HEK293 (cell line): ENCODE results near the gene CDH22.

Experiments used
- CTCF ChIA-PET: fragments of 350-600 bp; formaldehyde crosslinking; extraction: SDS; loops from one replicate; lab custom pipeline; 2021; ENCODE audit warnings: antibody characterized with exemption; lab: Yijun Ruan, JAX
- POLR2A ChIA-PET: fragments of 300-600 bp; formaldehyde crosslinking; extraction: SDS; loops from one replicate; lab custom pipeline; 2020; ENCODE audit warnings: antibody characterized with exemption, inconsistent platforms; lab: Yijun Ruan, JAX
- H3K27ac ChIP-seq: fragments of 200-500 bp; sonication (Bioruptor generic); 2 replicates; pipeline ENCODE4 v1.5.1; 2014; ENCODE audit warnings: low read depth, low read length, control low read depth, inconsistent platforms; ENCODE audit errors: extremely low read depth
- H3K36me3 ChIP-seq, 2 experiments: fragments of 200-500 bp in 1 of 2; sonication (Bioruptor generic) in 1 of 2; 1 replicate in 1 of 2; 2 replicates in 1 of 2; pipeline ENCODE4 v1.5.1; 2014 to 2017; ENCODE audit warnings: inconsistent platforms in 2 of 2, low read length in 2 of 2; ENCODE audit not compliant: control insufficient read depth in 2 of 2, insufficient read depth in 1 of 2
- H3K4me1 ChIP-seq: fragments of 200-500 bp; sonication (Bioruptor generic); 2 replicates; pipeline ENCODE4 v1.5.1; 2014; ENCODE audit warnings: mild to moderate bottlenecking, low read length, inconsistent platforms; ENCODE audit not compliant: control insufficient read depth, insufficient read depth
- H3K4me3 ChIP-seq: 2 replicates; pipeline ENCODE4 v1.5.1; 2011; ENCODE audit warnings: low read depth, mild to moderate bottlenecking, control low read depth, low read length, moderate library complexity
- H3K9me3 ChIP-seq: fragments of 200-500 bp; sonication (Bioruptor generic); 2 replicates; pipeline ENCODE4 v1.5.1; 2014; ENCODE audit warnings: low read depth, low read length, inconsistent platforms; ENCODE audit not compliant: control insufficient read depth, insufficient read depth
- BCL11B ChIP-seq: fragments of 450-650 bp; formaldehyde crosslinking; IDR thresholded peaks from 2 replicates; pipeline ENCODE4 v1.5.1; 2016; ENCODE audit warnings: low read depth, missing biosample characterization, missing genetic modification characterization
- EGR2 ChIP-seq: fragments of 450-650 bp; formaldehyde crosslinking; IDR thresholded peaks from 2 replicates; pipeline ENCODE4 v1.5.1; 2016; ENCODE audit warnings: low read depth, missing biosample characterization, missing genetic modification characterization
- GLIS2 ChIP-seq: fragments of 450-650 bp; formaldehyde crosslinking; IDR thresholded peaks from 2 replicates; pipeline ENCODE4 v1.5.1; 2016; ENCODE audit warnings: missing biosample characterization, missing genetic modification characterization
- HOXC10 ChIP-seq: sonication (generic); formaldehyde crosslinking; IDR thresholded peaks from 2 replicates; pipeline ENCODE4 v1.8.1; 2023; ENCODE audit warnings: mild to moderate bottlenecking, missing genetic modification reagents
- IKZF3 ChIP-seq: fragments of 450-650 bp; IDR thresholded peaks from 2 replicates; pipeline ENCODE4 v1.5.0; 2018; ENCODE audit warnings: missing biosample characterization, mild to moderate bottlenecking, missing genetic modification characterization, moderate library complexity
- KLF10 ChIP-seq: fragments of 450-650 bp; IDR thresholded peaks from 2 replicates; pipeline ENCODE4 v1.5.1; 2018; ENCODE audit warnings: missing biosample characterization, mild to moderate bottlenecking, missing genetic modification characterization
- KLF7 ChIP-seq: fragments of 450-650 bp; formaldehyde crosslinking; IDR thresholded peaks from 2 replicates; pipeline ENCODE4 v1.5.1; 2016; ENCODE audit warnings: missing biosample characterization, missing genetic modification characterization, borderline replicate concordance
- SCRT2 ChIP-seq: fragments of 450-650 bp; formaldehyde crosslinking; IDR thresholded peaks from 2 replicates; pipeline ENCODE4 v1.5.1; 2016; ENCODE audit warnings: missing biosample characterization, missing genetic modification characterization
- YY2 ChIP-seq: fragments of 450-650 bp; formaldehyde crosslinking; IDR thresholded peaks from 2 replicates; pipeline ENCODE4 v1.5.1; 2016; ENCODE audit warnings: missing biosample characterization, missing genetic modification characterization
- ZBTB48 ChIP-seq: fragments of 450-650 bp; formaldehyde crosslinking; IDR thresholded peaks from 2 replicates; pipeline ENCODE4 v1.5.1; 2016; ENCODE audit warnings: missing biosample characterization, missing genetic modification characterization
- ZNF175 ChIP-seq: fragments of 450-650 bp; formaldehyde crosslinking; IDR thresholded peaks from 2 replicates; pipeline ENCODE4 v1.5.1; 2016; ENCODE audit warnings: missing biosample characterization, missing genetic modification characterization
- ZNF214 ChIP-seq: fragments of 450-650 bp; formaldehyde crosslinking; IDR thresholded peaks from 2 replicates; pipeline ENCODE4 v1.5.1; 2017; ENCODE audit warnings: missing biosample characterization, mild to moderate bottlenecking, missing genetic modification characterization, borderline replicate concordance
- ZNF23 ChIP-seq: fragments of 450-650 bp; formaldehyde crosslinking; IDR thresholded peaks from 2 replicates; pipeline ENCODE4 v1.5.1; 2016; ENCODE audit warnings: missing biosample characterization, missing genetic modification characterization, borderline replicate concordance
- ZNF366 ChIP-seq: fragments of 450-650 bp; formaldehyde crosslinking; conservative IDR thresholded peaks from 2 replicates; pipeline ENCODE4 v1.5.1; 2016; ENCODE audit warnings: missing biosample characterization, missing genetic modification characterization
- ZNF416 ChIP-seq: fragments of 450-650 bp; formaldehyde crosslinking; IDR thresholded peaks from 2 replicates; pipeline ENCODE4 v1.5.1; 2016; ENCODE audit warnings: missing biosample characterization, missing genetic modification characterization
- ZNF423 ChIP-seq: fragments of 450-650 bp; formaldehyde crosslinking; IDR thresholded peaks from 2 replicates; pipeline ENCODE4 v1.5.1; 2016; ENCODE audit warnings: missing biosample characterization, missing genetic modification characterization
- ZNF521 ChIP-seq: fragments of 450-650 bp; formaldehyde crosslinking; IDR thresholded peaks from 2 replicates; pipeline ENCODE4 v1.5.1; 2017; ENCODE audit warnings: missing biosample characterization, mild to moderate bottlenecking, missing genetic modification characterization
- ZNF548 ChIP-seq: fragments of 450-650 bp; formaldehyde crosslinking; IDR thresholded peaks from 2 replicates; pipeline ENCODE4 v1.5.1; 2016; ENCODE audit warnings: missing biosample characterization, missing genetic modification characterization
- ZNF558 ChIP-seq: fragments of 450-650 bp; formaldehyde crosslinking; IDR thresholded peaks from 2 replicates; pipeline ENCODE4 v1.5.1; 2016; ENCODE audit warnings: missing biosample characterization, missing genetic modification characterization
- ZNF747 ChIP-seq: fragments of 450-650 bp; formaldehyde crosslinking; IDR thresholded peaks from 2 replicates; pipeline ENCODE4 v1.5.1; 2016; ENCODE audit warnings: missing biosample characterization, missing genetic modification characterization
- TF ChIP-seq, protein P1 (sequence below): IDR thresholded peaks from 2 replicates; pipeline ENCODE4 v1.6.1; 2011; ENCODE audit warnings: mild to moderate bottlenecking, low read depth, low read length, borderline replicate concordance
- TF ChIP-seq, protein P2 (sequence below): fragments of 450-650 bp; formaldehyde crosslinking; IDR thresholded peaks from 2 replicates; pipeline ENCODE4 v1.5.1; 2016; ENCODE audit warnings: missing biosample characterization, missing genetic modification characterization
- TF ChIP-seq, protein P3 (sequence below): fragments of 450-650 bp; formaldehyde crosslinking; IDR thresholded peaks from 2 replicates; pipeline ENCODE4 v1.5.1; 2017; ENCODE audit warnings: missing biosample characterization, mild to moderate bottlenecking, missing genetic modification characterization, moderate library complexity
- TF ChIP-seq, protein P4 (sequence below): fragments of 450-650 bp; formaldehyde crosslinking; optimal IDR thresholded peaks from 2 replicates; pipeline ENCODE3; 2016; ENCODE audit warnings: missing biosample characterization, mild to moderate bottlenecking, missing genetic modification characterization
- TF ChIP-seq, protein P5 (sequence below): fragments of 450-650 bp; IDR thresholded peaks from 2 replicates; pipeline ENCODE4 v1.5.1; 2018; ENCODE audit warnings: missing biosample characterization, mild to moderate bottlenecking, missing genetic modification characterization
- TF ChIP-seq, protein P6 (sequence below): sonication (generic); formaldehyde crosslinking; IDR thresholded peaks from 2 replicates; pipeline ENCODE4 v1.8.1; 2022; ENCODE audit warnings: mild to moderate bottlenecking, moderate library complexity, missing genetic modification reagents

Gene CDH22

DNA sequence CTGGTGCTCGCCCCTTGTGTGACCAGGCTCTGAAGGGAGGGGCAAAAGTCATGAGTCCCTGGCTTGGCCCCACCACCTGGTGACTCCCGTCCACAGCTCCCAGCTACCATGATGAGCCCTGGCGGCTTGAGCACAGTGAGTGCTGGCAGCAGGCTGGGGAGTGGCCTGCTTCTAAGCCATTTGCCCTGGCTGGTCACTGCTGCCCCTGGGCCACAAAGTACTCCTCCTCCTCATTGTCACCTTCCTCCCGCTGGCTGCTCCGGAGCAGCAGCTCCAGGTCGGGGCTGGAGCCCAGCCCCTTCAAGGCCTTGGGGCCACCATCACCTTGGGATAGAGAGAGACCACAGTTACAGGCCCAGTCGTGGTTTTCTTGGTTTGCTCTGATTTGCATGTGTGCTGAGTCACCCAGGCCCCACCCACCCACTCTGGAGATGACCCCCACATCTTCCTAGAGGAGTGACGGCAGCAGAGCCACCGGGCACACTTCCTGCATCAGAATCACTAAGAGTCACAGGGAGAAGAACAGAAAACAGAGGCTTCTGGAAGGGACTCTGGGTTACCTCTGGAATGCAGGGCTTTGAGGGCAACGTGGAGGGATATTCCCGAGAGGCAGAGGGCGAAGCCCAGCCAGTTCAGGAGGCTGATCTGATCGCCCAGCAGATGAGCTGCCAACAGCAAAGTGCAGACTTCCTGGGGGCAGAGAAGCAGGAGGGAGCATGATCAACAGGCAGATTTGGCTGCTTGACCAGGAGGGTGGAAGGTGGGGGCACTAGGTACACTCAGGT is 42.1 kb upstream of the CDH22 start:
- H3K4me1 ChIP-seq, result no peaks in the 10 kb centered on the region
- TF ChIP-seq GLIS2 (no peak), SCRT2 (peak; percentile 72; the same call in 1 of the 2 replicates), ZNF521 (tag by site-specific recombination) (no peak), HOXC10 (CRISPR knock-in tag) (no peak), ZNF558 (no peak), ZNF548 (tag by site-specific recombination) (no peak), ZNF214 (tag by site-specific recombination) (no peak), KLF7 (no peak)
- TF ChIP-seq, protein P1, sequence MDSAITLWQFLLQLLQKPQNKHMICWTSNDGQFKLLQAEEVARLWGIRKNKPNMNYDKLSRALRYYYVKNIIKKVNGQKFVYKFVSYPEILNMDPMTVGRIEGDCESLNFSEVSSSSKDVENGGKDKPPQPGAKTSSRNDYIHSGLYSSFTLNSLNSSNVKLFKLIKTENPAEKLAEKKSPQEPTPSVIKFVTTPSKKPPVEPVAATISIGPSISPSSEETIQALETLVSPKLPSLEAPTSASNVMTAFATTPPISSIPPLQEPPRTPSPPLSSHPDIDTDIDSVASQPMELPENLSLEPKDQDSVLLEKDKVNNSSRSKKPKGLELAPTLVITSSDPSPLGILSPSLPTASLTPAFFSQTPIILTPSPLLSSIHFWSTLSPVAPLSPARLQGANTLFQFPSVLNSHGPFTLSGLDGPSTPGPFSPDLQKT, result no peak
- TF ChIP-seq, protein P2, sequence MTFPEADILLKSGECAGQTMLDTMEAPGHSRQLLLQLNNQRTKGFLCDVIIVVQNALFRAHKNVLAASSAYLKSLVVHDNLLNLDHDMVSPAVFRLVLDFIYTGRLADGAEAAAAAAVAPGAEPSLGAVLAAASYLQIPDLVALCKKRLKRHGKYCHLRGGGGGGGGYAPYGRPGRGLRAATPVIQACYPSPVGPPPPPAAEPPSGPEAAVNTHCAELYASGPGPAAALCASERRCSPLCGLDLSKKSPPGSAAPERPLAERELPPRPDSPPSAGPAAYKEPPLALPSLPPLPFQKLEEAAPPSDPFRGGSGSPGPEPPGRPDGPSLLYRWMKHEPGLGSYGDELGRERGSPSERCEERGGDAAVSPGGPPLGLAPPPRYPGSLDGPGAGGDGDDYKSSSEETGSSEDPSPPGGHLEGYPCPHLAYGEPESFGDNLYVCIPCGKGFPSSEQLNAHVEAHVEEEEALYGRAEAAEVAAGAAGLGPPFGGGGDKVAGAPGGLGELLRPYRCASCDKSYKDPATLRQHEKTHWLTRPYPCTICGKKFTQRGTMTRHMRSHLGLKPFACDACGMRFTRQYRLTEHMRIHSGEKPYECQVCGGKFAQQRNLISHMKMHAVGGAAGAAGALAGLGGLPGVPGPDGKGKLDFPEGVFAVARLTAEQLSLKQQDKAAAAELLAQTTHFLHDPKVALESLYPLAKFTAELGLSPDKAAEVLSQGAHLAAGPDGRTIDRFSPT, result no peak
- TF ChIP-seq, protein P3, sequence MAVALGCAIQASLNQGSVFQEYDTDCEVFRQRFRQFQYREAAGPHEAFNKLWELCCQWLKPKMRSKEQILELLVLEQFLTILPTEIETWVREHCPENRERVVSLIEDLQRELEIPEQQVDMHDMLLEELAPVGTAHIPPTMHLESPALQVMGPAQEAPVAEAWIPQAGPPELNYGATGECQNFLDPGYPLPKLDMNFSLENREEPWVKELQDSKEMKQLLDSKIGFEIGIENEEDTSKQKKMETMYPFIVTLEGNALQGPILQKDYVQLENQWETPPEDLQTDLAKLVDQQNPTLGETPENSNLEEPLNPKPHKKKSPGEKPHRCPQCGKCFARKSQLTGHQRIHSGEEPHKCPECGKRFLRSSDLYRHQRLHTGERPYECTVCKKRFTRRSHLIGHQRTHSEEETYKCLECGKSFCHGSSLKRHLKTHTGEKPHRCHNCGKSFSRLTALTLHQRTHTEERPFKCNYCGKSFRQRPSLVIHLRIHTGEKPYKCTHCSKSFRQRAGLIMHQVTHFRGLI (tag by site-specific recombination), result peak; percentile 40; the same call in 1 of the 2 replicates
- no peaks in the 10 kb centered on the region for H3K9me3 ChIP-seq
- POLR2A ChIA-PET, result interaction anchor here (0.6 to 4.4 kb wide), 2 partner anchors 9 to 14 kb away, joined by 3 to 21 read pairs; no protein-coding TSS in a partner anchor
- H3K27ac ChIP-seq, result no peak overlapping the region
- no peak overlapping the region for H3K4me3 ChIP-seq
- CTCF ChIA-PET, result interaction anchor here (1.0 to 4.7 kb wide), 9 partner anchors 14 to 380 kb away, joined by 4 to 55 read pairs (median 8); no protein-coding TSS in a partner anchor
- peaks cover 0 to 29% of the 10 kb centered on the region in 2 experiments; a peak in 1 of 3 replicates for H3K36me3 ChIP-seq

DNA sequence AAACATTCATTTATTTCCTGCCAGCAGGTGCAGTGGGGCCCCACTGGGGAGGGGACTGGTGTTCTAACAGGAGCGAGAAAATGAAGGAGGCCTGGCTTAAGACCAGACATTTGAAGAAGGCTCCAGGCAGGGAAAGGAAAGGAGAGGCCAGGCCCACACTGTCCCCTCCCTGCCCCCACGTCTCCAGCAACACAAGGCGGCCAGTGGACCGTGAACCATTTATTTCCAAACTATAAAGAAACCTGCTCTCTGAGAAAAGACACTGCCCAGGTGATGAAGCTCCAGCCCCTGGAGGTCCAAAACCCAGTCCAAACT is 41.4 kb upstream of the CDH22 start:
- Histone ChIP-seq H3K4me3 (no peak overlapping the region), H3K4me1 (no peaks in the 10 kb centered on the region), H3K9me3 (no peaks in the 10 kb centered on the region), H3K36me3 (peaks cover 0 to 22% of the 10 kb centered on the region in 2 experiments; a peak in 1 of 3 replicates), H3K27ac (no peak overlapping the region)
- ChIA-PET POLR2A (interaction anchor here (0.6 to 4.4 kb wide), 2 partner anchors 10 to 15 kb away, joined by 3 to 21 read pairs; no protein-coding TSS in a partner anchor), CTCF (interaction anchor here (0.5 to 4.7 kb wide), 36 partner anchors 8 to 487 kb away, joined by 3 to 55 read pairs (median 5); partner anchors contain the start of gene ELMO2)
- TF ChIP-seq ZBTB48 (tag by site-specific recombination) (no peak), YY2 (tag by site-specific recombination) (no peak), BCL11B (tag by site-specific recombination) (no peak), KLF10 (tag by site-specific recombination) (no peak), EGR2 (tag by site-specific recombination) (no peak), ZNF416 (tag by site-specific recombination) (no peak), IKZF3 (tag by site-specific recombination) (no peak), ZNF747 (no peak), ZNF175 (no peak), ZNF23 (tag by site-specific recombination) (no peak), ZNF423 (tag by site-specific recombination) (no peak), ZNF366 (tag by site-specific recombination) (no peak)
- TF ChIP-seq, protein P4, sequence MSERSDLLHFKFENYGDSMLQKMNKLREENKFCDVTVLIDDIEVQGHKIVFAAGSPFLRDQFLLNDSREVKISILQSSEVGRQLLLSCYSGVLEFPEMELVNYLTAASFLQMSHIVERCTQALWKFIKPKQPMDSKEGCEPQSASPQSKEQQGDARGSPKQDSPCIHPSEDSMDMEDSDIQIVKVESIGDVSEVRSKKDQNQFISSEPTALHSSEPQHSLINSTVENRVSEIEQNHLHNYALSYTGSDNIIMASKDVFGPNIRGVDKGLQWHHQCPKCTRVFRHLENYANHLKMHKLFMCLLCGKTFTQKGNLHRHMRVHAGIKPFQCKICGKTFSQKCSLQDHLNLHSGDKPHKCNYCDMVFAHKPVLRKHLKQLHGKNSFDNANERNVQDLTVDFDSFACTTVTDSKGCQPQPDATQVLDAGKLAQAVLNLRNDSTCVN (tag by site-specific recombination), result no peak
- TF ChIP-seq, protein P5, sequence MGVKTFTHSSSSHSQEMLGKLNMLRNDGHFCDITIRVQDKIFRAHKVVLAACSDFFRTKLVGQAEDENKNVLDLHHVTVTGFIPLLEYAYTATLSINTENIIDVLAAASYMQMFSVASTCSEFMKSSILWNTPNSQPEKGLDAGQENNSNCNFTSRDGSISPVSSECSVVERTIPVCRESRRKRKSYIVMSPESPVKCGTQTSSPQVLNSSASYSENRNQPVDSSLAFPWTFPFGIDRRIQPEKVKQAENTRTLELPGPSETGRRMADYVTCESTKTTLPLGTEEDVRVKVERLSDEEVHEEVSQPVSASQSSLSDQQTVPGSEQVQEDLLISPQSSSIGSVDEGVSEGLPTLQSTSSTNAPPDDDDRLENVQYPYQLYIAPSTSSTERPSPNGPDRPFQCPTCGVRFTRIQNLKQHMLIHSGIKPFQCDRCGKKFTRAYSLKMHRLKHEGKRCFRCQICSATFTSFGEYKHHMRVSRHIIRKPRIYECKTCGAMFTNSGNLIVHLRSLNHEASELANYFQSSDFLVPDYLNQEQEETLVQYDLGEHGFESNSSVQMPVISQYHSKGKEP, result no peak
- TF ChIP-seq, protein P6, sequence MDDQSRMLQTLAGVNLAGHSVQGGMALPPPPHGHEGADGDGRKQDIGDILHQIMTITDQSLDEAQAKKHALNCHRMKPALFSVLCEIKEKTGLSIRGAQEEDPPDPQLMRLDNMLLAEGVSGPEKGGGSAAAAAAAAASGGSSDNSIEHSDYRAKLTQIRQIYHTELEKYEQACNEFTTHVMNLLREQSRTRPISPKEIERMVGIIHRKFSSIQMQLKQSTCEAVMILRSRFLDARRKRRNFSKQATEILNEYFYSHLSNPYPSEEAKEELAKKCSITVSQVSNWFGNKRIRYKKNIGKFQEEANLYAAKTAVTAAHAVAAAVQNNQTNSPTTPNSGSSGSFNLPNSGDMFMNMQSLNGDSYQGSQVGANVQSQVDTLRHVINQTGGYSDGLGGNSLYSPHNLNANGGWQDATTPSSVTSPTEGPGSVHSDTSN (CRISPR knock-in tag), result no peak
